ENCODE measurements around the gene PCK2.

PCK2 gene

GRCh38 chr14:24133735-24134134 lies 39.6 kb downstream of the PCK2 start:
- ChIA-PET CTCF (interaction anchor here (0.6 to 0.7 kb wide), 2 partner anchors 10 to 70 kb away, joined by 4 to 5 read pairs; no protein-coding TSS in a partner anchor), POLR2A (ENCODE audit: low non-redundant PET) (no interaction called here)
- H3K27ac ChIP-seq = no peak overlapping the region
- no peak for TF ChIP-seq CTCF (conservative IDR thresholded peaks at IDR 0.05; ENCODE audit: low read depth)
- DNase-seq (ENCODE audit: low spot score) = no peak

DNA sequence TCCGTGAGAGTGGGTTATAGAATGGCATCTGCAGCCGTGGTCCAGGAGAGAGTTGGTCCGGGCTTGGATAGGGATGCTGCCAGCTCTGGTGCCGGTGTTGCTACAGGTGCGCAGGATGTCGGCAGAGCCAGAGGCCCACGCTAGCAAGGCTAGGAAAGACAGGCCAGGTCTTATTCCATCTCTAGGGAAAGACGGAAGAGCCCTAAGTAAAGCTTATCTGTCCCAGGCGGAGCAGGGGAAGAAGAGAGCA lies 41.4 kb downstream of the PCK2 start:
- ChIA-PET CTCF (no interaction called here), POLR2A (ENCODE audit: low non-redundant PET) (interaction anchor here (0.9 to 2.6 kb wide), 3 partner anchors 11 to 21 kb away, joined by 3 to 12 read pairs (median 5); partner anchors contain the start of genes DCAF11, NRL, PSME2 and RNF31)
- DNase-seq (ENCODE audit: low spot score) = no peak
- no peak for TF ChIP-seq CTCF (conservative IDR thresholded peaks at IDR 0.05; ENCODE audit: low read depth)
- peak overlapping the region; percentile 96 for H3K27ac ChIP-seq

DNA sequence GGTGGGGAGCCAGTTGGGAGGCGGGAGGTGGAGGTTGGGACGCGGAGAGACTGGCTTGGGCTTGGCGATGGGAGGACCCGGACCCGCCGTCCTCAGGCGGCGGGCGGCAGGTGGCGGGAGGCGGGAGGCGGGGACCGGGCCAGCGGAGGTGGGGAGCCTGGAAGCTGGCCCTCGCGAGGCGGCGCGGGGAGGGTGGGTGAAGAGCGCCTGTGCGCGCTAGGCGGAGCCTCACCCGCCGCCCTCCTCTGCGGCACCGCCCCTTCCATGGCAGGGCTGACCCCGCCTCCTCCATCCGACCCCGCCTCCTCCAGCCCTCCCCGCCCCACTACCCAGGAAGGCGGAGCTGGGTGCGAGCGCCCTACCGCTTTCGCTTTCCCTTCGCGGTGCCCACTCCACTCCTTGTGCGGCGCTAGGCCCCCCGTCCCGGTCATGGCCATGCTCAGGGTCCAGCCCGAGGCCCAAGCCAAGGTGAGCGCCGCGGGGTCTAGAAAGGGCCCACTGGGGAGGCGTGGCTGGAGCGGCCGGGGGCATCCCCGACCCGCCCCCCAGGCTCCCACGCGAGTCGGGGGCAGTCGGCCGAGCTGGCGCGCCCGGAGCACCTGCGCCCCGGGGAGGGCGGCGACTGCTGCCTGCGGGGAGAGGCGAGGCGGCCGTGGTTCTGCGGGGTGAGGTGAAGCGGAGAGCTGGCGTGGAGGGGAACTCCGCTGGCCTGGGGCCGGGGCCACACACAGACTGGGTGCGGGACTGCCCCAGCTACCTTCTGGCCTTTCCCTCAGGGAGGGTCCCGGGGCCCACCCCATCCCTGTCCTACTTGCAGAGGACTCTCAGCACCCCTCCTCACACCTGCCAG lies 41.9 kb downstream of the PCK2 start, which contains the start of gene PSME1:
Gene PSME1 (plus strand): TSS at position 361 of the 850 bp plus-strand sequence. CDS start 69 bp downstream, at position 430.
- DNase-seq (ENCODE audit: low spot score) = peak; percentile 94
- POLR2A ChIA-PET (ENCODE audit: low non-redundant PET) = interaction anchor here (0.9 to 2.6 kb wide), 3 partner anchors 11 to 22 kb away, joined by 3 to 12 read pairs (median 5); partner anchors contain the start of genes DCAF11, NRL, PSME2 and RNF31
- CTCF ChIA-PET = interaction anchor here (1.3 kb wide), 1 partner anchor 25 kb away, joined by 7 read pairs; the partner anchor contains the start of gene IRF9
- no peak for TF ChIP-seq CTCF (conservative IDR thresholded peaks at IDR 0.05; ENCODE audit: low read depth)
- peak within 1 kb of the TSS; percentile 96 for H3K27ac ChIP-seq

DNA sequence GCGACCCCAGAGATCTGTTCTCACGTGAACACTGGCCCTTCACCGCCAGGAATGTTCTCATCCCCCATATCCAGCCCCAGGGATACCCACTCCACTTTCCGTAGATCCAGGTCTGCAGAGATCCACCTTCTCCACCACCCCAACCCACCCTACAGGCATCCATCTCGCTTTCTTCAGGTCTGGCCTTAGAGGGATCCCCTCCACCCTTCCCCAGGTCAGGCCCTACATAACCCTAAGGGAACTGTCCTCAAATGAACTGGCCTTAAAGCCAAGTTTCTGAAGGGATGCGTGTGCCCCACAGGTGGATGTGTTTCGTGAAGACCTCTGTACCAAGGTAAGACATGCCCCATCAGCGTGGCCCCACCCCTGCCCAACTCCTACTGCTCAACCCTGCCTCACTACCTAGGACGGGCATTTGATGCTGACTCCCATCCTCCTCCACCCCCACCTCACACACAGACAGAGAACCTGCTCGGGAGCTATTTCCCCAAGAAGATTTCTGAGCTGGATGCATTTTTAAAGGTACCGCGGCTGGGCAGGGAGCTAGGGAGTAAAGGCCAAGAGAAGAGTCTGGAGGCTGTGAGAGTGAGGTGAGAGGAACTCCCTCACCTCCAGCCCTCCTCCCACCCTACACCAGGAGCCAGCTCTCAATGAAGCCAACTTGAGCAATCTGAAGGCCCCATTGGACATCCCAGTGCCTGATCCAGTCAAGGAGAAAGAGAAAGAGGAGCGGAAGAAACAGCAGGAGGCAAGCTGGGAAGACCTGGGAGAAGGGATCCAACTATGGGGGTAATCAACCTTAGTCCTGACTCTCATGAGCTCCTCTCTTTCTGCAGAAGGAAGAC lies 42.8 kb downstream of the PCK2 start:
- H3K27ac ChIP-seq = peak overlapping the region; percentile 96

DNA sequence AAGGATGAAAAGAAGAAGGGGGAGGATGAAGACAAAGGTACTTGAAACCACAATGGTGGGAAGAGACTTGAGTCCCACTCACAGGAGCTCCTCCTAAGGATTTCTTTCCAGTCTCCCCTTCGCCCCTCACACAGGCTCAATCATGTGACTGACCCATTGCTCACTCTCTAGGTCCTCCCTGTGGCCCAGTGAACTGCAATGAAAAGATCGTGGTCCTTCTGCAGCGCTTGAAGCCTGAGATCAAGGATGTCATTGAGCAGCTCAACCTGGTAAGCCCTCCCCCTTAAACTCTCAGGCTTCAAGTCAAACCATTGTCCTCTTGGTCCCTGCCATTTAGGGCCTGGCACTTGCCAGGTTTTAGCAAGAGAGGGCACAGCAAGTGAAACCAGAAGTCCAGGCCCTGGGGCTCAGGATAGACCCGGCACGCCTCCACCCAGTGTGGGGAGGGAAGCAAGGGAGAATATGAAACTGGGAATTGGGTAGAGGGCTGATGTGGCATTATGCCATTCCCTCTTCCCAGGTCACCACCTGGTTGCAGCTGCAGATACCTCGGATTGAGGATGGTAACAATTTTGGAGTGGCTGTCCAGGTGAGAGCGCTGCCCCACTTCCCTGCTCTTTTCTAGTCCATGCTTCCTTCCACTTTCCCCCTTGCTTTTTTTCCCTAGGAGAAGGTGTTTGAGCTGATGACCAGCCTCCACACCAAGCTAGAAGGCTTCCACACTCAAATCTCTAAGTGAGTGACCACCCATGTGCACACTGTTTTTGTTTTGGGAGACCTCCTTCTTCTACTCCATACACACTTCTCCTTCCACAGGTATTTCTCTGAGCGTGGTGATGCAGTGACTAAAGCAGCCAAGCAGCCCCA lies 43.7 kb downstream of the PCK2 start:
- ChIA-PET POLR2A (ENCODE audit: low non-redundant PET) (interaction anchor here (0.6 to 2.6 kb wide), 4 partner anchors 9 to 24 kb away, joined by 3 to 12 read pairs (median 4); partner anchors contain the start of genes DCAF11, IRF9, NRL and PSME2), CTCF (interaction anchor here (0.5 to 1.4 kb wide), 6 partner anchors 9 to 36 kb away, joined by 3 to 5 read pairs (median 4); partner anchors contain the start of genes PSME2 and RNF31)
- TF ChIP-seq CTCF (conservative IDR thresholded peaks at IDR 0.05; ENCODE audit: low read depth) = no peak
- DNase-seq (ENCODE audit: low spot score) = no peak
- H3K27ac ChIP-seq = peak overlapping the region; percentile 96

More for the DNA sequence above, 42.8 kb downstream of the PCK2 start:
- POLR2A ChIA-PET (ENCODE audit: low non-redundant PET) = interaction anchor here (0.6 to 2.6 kb wide), 2 partner anchors 10 to 23 kb away, joined by 3 to 12 read pairs; partner anchors contain the start of genes DCAF11, NRL and RNF31
- no peak for TF ChIP-seq CTCF (conservative IDR thresholded peaks at IDR 0.05; ENCODE audit: low read depth)
- DNase-seq (ENCODE audit: low spot score) = no peak
- CTCF ChIA-PET = interaction anchor here (0.6 to 1.4 kb wide), 4 partner anchors 10 to 29 kb away, joined by 4 to 7 read pairs (median 4); partner anchors contain the start of genes IRF9, PSME2 and RNF31
